Measurements from ENCODE around the gene GOLGA6D. TPM values are rescaled to one million over a fixed set of nuclear protein-coding genes. Genes with fewer than 3 reads are reported as not detected.
"Not testable (repeated sequence)": the region's sequence is repeated elsewhere in the genome, so short reads cannot be mapped to it uniquely, and the experiment has no call there.

GOLGA6D gene, protein sequence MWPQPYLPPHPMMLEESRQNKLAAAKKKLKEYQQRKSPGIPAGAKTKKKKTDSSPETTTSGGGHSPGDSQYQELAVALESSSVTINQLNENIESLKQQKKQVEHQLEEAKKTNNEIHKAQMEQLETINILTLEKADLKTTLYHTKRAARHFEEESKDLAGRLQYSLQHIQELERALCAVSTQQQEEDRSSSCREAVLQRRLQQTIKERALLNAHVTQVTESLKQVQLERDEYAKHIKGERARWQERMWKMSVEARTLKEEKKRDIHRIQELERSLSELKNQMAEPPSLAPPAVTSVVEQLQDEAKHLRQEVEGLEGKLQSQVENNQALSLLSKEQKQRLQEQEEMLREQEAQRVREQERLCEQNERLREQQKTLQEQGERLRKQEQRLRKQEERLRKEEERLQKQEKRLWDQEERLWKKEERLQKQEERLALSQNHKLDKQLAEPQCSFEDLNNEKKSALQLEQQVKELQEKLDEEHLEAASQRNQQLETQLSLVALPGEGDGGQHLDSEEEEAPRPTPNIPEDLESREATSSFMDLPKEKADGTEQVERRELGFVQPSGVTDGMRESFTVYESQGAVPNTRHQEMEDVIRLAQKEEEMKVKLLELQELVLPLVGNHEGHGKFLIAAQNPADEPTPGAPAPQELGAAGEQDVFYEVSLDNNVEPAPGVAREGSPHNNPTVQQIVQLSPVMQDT
- 0.04 TPM for polyA plus RNA-seq (2013)

DNA sequence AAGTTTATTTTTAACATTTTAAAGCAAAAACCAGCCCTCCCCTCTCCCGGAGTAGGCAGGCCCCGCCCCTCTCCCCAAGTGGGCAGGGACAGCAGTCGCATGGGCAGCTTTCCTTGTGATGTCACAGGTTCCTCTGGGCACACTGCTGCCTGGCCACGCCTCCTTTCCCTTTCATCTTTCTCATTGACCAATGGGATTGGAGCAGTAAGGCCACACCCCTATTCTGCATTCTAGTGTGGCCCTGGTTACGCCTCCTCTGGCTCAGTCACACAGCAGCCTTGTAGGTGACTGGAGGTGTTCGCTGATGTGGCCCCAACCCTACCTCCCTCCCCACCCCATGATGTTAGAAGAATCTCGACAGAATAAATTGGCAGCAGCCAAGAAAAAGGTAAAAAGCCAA lies at the start of gene GOLGA6D:
TSS of gene GOLGA6D (plus strand) at position 264 of the 400 bp plus-strand sequence. CDS start at position 305, 41 bp downstream.
- H3K36me3 ChIP-seq (ENCODE audit: control insufficient read depth in 4 of 4, insufficient read depth in 4 of 4, low read length in 3 of 4); H3K4me1 ChIP-seq (ENCODE audit: control extremely low read depth in 1 of 4, control insufficient read depth in 4 of 4, insufficient read depth in 4 of 4, low read length in 3 of 4); H3K27me3 ChIP-seq (replicated peaks in 2 of 5; ENCODE audit: control insufficient read depth in 4 of 5, insufficient read depth in 5 of 5, low read length in 4 of 5); H3K4me3 ChIP-seq (ENCODE audit: control insufficient read depth in 1 of 7, extremely low read depth in 1 of 7, insufficient read depth in 4 of 7, low read depth in 2 of 7, low read length in 6 of 7); DNase-seq; CTCF ChIA-PET; POLR2A ChIA-PET; H3K27ac ChIP-seq (ENCODE audit: insufficient read depth in 1 of 2, low read depth in 1 of 2, low read length in 2 of 2, poor library complexity in 1 of 2, severe bottlenecking in 2 of 2); H3K9me3 ChIP-seq (ENCODE audit: control extremely low read depth in 1 of 5, control insufficient read depth in 4 of 5, insufficient read depth in 2 of 5, low read depth in 1 of 5, low read length in 4 of 5): not testable (repeated sequence)
- WGBS (ENCODE audit: insufficient coverage) = no CpG with 5 or more reads among the region's 7 CpGs

DNA sequence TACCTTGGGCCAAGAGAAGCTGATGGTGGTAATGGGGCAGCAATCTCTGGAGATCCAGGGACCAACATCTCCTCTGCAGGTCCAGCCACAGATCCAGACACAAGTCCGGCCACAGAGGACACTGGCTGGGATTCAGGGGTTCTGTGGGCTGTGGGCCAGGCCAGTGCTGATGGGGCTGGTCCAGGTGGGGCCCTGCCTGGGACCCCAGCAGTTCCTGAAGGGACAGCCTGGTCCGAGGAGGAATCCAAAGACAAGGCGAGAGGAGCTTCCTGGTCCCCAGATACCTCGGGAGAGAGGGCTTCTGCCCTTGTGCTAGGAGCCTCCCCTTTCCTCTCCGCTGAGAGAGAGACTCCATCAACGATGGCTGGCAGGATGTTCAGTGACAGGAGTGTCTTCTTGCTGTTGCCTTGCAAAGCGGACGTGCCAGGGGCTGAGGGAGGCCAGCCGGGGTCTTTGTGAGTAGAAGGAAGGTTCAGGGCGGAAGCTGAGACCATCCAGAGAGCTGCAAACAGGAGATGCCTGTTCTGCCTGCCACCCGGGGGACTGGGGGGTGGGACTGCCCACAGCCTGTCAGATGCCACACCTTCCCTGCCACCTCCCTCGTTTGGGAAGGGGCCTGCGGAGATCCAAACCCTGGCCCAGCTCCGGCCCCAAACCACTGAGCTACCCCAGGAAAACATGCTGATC lies 49.0 kb upstream of the GOLGA6D start:
- POLR2A ChIA-PET = no interaction called here
- Histone ChIP-seq H3K36me3 (ENCODE audit: control insufficient read depth in 4 of 4, insufficient read depth in 4 of 4, low read length in 3 of 4) (no peaks in the 10 kb centered on the region), H3K27me3 (replicated peaks in 2 of 5; ENCODE audit: control insufficient read depth in 4 of 5, insufficient read depth in 5 of 5, low read length in 4 of 5) (peaks cover 0 to 4% (median 2%) of the 10 kb centered on the region in 5 experiments), H3K4me1 (ENCODE audit: control extremely low read depth in 1 of 4, control insufficient read depth in 4 of 4, insufficient read depth in 4 of 4, low read length in 3 of 4) (no peaks in the 10 kb centered on the region), H3K4me3 (ENCODE audit: control insufficient read depth in 1 of 7, extremely low read depth in 1 of 7, insufficient read depth in 4 of 7, low read depth in 2 of 7, low read length in 6 of 7) (no peak overlapping the region), H3K9me3 (ENCODE audit: control extremely low read depth in 1 of 5, control insufficient read depth in 4 of 5, insufficient read depth in 2 of 5, low read depth in 1 of 5, low read length in 4 of 5) (no peaks in the 10 kb centered on the region), H3K27ac (ENCODE audit: insufficient read depth in 1 of 2, low read depth in 1 of 2, low read length in 2 of 2, poor library complexity in 1 of 2, severe bottlenecking in 2 of 2) (no peak overlapping the region)
- no peak for DNase-seq
- CTCF ChIA-PET = interaction anchor here (1.2 kb wide), 1 partner anchor 204 kb away, joined by 3 read pairs; no protein-coding TSS in a partner anchor
- WGBS (ENCODE audit: insufficient coverage) = 88% methylated on average over 9 of the region's 14 CpGs

DNA sequence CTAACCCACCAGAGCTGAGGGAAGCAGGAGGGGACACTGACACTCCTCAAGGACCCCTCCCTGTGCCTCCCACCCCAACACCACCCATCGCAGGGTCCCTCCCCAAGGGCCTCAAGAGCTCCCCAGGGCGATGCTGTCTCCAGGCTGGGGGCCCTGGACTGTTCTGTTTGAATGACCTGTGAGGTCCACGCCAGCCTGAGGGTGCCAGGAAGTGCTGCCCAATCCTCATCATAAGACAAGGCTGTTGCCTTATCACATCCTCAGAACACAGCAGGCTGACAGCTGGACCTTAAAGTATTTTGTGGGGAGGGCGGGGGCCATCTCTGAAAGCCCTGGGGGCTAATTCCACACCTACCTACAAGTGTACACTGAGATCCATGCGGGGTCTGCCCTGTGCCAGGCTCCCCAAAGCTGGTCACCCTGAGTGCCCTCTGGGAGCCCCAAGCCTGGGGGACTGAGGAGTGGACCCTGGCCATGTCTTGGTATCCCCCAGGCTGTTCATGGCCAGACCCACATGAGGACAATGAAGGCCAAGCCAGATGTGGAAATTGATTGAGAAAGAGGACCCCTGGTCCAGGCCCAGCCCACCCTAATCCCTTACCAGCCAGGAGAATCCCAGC lies 48.3 kb upstream of the GOLGA6D start:
- WGBS (ENCODE audit: insufficient coverage) = 96% methylated on average over 4 of the region's 5 CpGs

DNA sequence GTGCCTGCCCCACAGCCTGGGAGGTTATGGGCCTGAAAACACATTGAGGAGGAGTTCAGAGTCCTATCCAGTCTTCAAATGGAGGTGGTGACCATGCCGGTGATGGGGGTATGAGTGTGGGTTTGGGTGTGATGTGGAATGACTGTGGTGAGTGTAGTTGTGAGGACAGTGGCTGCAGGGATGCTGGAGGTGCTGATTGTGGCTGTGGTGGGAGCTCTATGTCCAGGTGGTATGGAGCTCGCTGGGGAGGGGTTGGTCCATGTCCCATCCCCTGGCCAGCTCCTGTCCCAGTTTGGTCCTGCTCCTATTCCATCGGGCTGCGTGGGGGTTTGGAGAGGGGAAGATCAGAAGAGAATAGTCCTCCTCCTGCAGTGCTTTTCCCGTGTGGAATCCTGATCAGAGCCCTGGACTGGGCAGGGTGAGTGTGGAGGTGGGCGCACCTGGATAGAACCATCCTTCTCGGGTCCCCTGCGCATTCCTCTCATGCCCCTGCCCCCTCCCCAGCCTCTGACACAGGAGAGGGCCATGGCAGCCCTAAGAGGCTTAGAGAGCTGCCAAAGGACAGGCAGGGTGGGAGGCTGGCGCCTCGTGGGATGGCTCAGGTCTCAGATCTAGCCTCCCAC lies 47.5 kb upstream of the GOLGA6D start:
- DNase-seq = no peak
- CTCF ChIA-PET = interaction anchor here (1.2 kb wide), 1 partner anchor 19 kb away, joined by 3 read pairs; no protein-coding TSS in a partner anchor

More for the DNA sequence above, 48.3 kb upstream of the GOLGA6D start:
- Histone ChIP-seq H3K4me3 (ENCODE audit: control insufficient read depth in 1 of 7, extremely low read depth in 1 of 7, insufficient read depth in 4 of 7, low read depth in 2 of 7, low read length in 6 of 7) (no peak overlapping the region), H3K4me1 (ENCODE audit: control extremely low read depth in 1 of 4, control insufficient read depth in 4 of 4, insufficient read depth in 4 of 4, low read length in 3 of 4) (no peaks in the 10 kb centered on the region), H3K36me3 (ENCODE audit: control insufficient read depth in 4 of 4, insufficient read depth in 4 of 4, low read length in 3 of 4) (no peaks in the 10 kb centered on the region), H3K27me3 (replicated peaks in 2 of 5; ENCODE audit: control insufficient read depth in 4 of 5, insufficient read depth in 5 of 5, low read length in 4 of 5) (peaks cover 0 to 2% (median 0%) of the 10 kb centered on the region in 5 experiments), H3K9me3 (ENCODE audit: control extremely low read depth in 1 of 5, control insufficient read depth in 4 of 5, insufficient read depth in 2 of 5, low read depth in 1 of 5, low read length in 4 of 5) (no peaks in the 10 kb centered on the region), H3K27ac (ENCODE audit: insufficient read depth in 1 of 2, low read depth in 1 of 2, low read length in 2 of 2, poor library complexity in 1 of 2, severe bottlenecking in 2 of 2) (no peak overlapping the region)
- ChIA-PET POLR2A (no interaction called here), CTCF (interaction anchor here (1.2 kb wide), 1 partner anchor 205 kb away, joined by 3 read pairs; no protein-coding TSS in a partner anchor)
- DNase-seq = no peak

DNA sequence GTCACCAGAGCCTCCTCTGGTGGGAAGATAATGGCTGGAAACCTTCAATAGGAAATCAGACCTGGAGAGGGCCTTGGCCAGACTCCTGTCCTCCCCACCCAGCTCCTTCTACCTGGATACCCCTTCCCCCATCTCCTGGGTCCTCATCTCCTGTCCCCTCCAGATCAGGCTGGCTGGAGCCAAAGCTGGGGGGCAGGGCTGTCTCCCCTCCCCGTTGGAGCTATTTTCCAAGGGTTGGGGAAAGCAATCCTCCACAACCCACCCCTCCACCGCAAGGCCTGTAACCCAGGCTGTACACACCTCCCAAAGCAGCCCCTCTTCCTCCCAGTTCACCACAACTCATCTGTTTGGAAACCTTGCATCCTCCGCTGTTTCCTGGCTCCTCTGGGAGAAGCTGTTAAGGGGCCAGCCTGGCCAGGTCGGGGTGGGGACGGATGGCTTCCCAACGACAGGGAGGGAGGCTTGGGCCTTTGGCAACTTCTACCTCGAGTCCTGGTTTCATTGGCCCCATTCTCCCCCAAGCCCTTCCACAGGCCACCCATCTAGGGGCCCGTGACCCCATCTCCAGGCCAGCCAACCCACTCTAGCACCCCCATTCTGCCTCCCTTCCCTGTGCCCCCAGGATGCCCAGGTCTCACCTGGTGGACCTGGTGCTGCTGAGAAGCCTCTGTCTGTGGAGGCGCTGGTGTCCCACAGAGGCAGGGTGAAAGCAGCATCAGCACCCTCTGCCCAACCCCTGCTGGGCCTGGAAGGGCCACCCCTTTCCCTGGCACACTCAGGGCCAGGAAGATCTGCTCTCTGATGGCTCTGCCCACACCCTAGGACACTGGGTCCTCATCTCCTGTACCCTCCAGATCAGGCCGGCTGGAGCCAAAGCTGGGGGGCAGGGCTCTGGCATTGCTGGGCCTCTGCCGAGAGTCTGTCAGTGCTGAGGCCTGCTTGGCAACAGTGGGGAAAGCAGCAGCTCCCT lies 46.6 kb upstream of the GOLGA6D start:
- 86% methylated on average over 9 of the region's 11 CpGs for WGBS (ENCODE audit: insufficient coverage)
- POLR2A ChIA-PET = interaction anchor here (0.6 kb wide), 1 partner anchor 197 kb away, joined by 3 read pairs; no protein-coding TSS in a partner anchor

More for the DNA sequence above, 47.5 kb upstream of the GOLGA6D start:
- no peaks in the 10 kb centered on the region for H3K9me3 ChIP-seq (ENCODE audit: control extremely low read depth in 1 of 5, control insufficient read depth in 4 of 5, insufficient read depth in 2 of 5, low read depth in 1 of 5, low read length in 4 of 5)
- POLR2A ChIA-PET = interaction anchor here (0.6 kb wide), 1 partner anchor 196 kb away, joined by 3 read pairs; no protein-coding TSS in a partner anchor
- peaks cover 0 to 4% (median 0%) of the 10 kb centered on the region in 5 experiments for H3K27me3 ChIP-seq (replicated peaks in 2 of 5; ENCODE audit: control insufficient read depth in 4 of 5, insufficient read depth in 5 of 5, low read length in 4 of 5)
- H3K27ac ChIP-seq (ENCODE audit: insufficient read depth in 1 of 2, low read depth in 1 of 2, low read length in 2 of 2, poor library complexity in 1 of 2, severe bottlenecking in 2 of 2) = no peak overlapping the region
- no peaks in the 10 kb centered on the region for H3K36me3 ChIP-seq (ENCODE audit: control insufficient read depth in 4 of 4, insufficient read depth in 4 of 4, low read length in 3 of 4)
- 95% methylated on average over 7 of the region's 10 CpGs for WGBS (ENCODE audit: insufficient coverage)
- no peak overlapping the region for H3K4me3 ChIP-seq (ENCODE audit: control insufficient read depth in 1 of 7, extremely low read depth in 1 of 7, insufficient read depth in 4 of 7, low read depth in 2 of 7, low read length in 6 of 7)
- H3K4me1 ChIP-seq (ENCODE audit: control extremely low read depth in 1 of 4, control insufficient read depth in 4 of 4, insufficient read depth in 4 of 4, low read length in 3 of 4) = no peaks in the 10 kb centered on the region

More for the DNA sequence above, 46.6 kb upstream of the GOLGA6D start:
- Histone ChIP-seq H3K9me3 (ENCODE audit: control extremely low read depth in 1 of 5, control insufficient read depth in 4 of 5, insufficient read depth in 2 of 5, low read depth in 1 of 5, low read length in 4 of 5) (no peaks in the 10 kb centered on the region), H3K36me3 (ENCODE audit: control insufficient read depth in 4 of 4, insufficient read depth in 4 of 4, low read length in 3 of 4) (no peaks in the 10 kb centered on the region), H3K27me3 (replicated peaks in 2 of 5; ENCODE audit: control insufficient read depth in 4 of 5, insufficient read depth in 5 of 5, low read length in 4 of 5) (peaks cover 0 to 4% (median 0%) of the 10 kb centered on the region in 5 experiments), H3K4me1 (ENCODE audit: control extremely low read depth in 1 of 4, control insufficient read depth in 4 of 4, insufficient read depth in 4 of 4, low read length in 3 of 4) (no peaks in the 10 kb centered on the region), H3K27ac (ENCODE audit: insufficient read depth in 1 of 2, low read depth in 1 of 2, low read length in 2 of 2, poor library complexity in 1 of 2, severe bottlenecking in 2 of 2) (no peak overlapping the region), H3K4me3 (ENCODE audit: control insufficient read depth in 1 of 7, extremely low read depth in 1 of 7, insufficient read depth in 4 of 7, low read depth in 2 of 7, low read length in 6 of 7) (no peak overlapping the region)
- CTCF ChIA-PET = interaction anchor here (1.2 kb wide), 1 partner anchor 19 kb away, joined by 3 read pairs; no protein-coding TSS in a partner anchor
- DNase-seq = no peak
